AG04450 (cell line): ENCODE measurements around the gene SKIC8. TPM values are rescaled to one million over a fixed set of nuclear protein-coding genes. Genes with fewer than 3 reads are reported as not detected.

Experiments used
- CTCF ChIA-PET: fragments of 300-600, 350-600 bp; formaldehyde crosslinking; extraction: SDS; loops from one replicate; lab custom pipeline; 2022; ENCODE audit warnings: antibody characterized with exemption, inconsistent platforms; lab: Charles Lee
- POLR2A ChIA-PET: fragments of 350-600 bp; formaldehyde crosslinking; extraction: SDS; loops from one replicate; lab custom pipeline; 2021; ENCODE audit warnings: antibody characterized with exemption, inconsistent platforms; lab: Yijun Ruan, JAX
- DNase-seq: peaks from one replicate; pipeline ENCODE4 v3.0.0-alpha.2; 2011; ENCODE audit warnings: low read depth, low spot score
- H3K27ac ChIP-seq: one replicate; pipeline ENCODE4 v1.5.1; 2012; ENCODE audit warnings: low read depth, low read length, control low read depth
- H3K27me3 ChIP-seq: one replicate; pipeline ENCODE4 v1.6.0; 2012; ENCODE audit warnings: low read length; ENCODE audit not compliant: control insufficient read depth, insufficient read depth
- H3K4me3 ChIP-seq: 2 replicates; pipeline ENCODE4 v1.5.1; 2011; ENCODE audit warnings: mild to moderate bottlenecking, low read depth, low read length, control low read depth
- H3K9me3 ChIP-seq: 2 replicates; pipeline ENCODE4 v1.5.1; 2012; ENCODE audit warnings: low read length; ENCODE audit not compliant: control insufficient read depth, insufficient read depth
- polyA plus RNA-seq: library from polyadenylated mRNA; depleted of rRNA; stranded (reverse); fragments of >200 nt; gene quantifications from 2 replicates; pipeline ENCODE4 v1.2.3, GENCODE V29; 2011
- TF ChIP-seq, protein P1 (sequence below): IDR thresholded peaks from 2 replicates; pipeline ENCODE4 v1.5.1; 2011; ENCODE audit warnings: low read depth, low read length, control low read depth, inconsistent platforms

Gene SKIC8
- polyA plus RNA-seq, 1 experiment = 92.0 TPM

DNA sequence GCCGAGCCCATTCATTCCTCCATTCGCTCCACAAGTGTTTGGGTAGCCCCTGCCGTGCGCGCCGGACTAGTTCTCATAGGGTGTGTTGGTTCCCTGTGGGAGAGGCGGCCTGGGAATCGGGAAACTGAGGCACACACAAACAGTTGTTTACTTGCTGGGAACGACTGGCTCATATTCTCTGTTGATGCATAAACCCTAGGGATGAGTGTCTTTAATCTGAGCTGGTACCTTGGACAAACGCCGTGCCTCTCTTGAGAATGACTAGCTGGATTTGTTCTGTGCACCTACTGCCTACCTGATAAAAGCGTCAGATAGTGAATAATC, 34.3 kb downstream of the SKIC8 start:
- Histone ChIP-seq H3K27me3 (no peaks in the 10 kb centered on the region), H3K9me3 (no peaks in the 10 kb centered on the region; the same call in 1 of the 2 replicates), H3K4me3 (peak overlapping the region; percentile 44), H3K27ac (no peak overlapping the region)
- ChIA-PET CTCF (interaction anchor here (0.6 to 1.5 kb wide), 4 partner anchors 23 to 722 kb away, joined by 3 to 7 read pairs (median 4); no protein-coding TSS in a partner anchor), POLR2A (no interaction called here)
- no peak for DNase-seq
- TF ChIP-seq, protein P1, sequence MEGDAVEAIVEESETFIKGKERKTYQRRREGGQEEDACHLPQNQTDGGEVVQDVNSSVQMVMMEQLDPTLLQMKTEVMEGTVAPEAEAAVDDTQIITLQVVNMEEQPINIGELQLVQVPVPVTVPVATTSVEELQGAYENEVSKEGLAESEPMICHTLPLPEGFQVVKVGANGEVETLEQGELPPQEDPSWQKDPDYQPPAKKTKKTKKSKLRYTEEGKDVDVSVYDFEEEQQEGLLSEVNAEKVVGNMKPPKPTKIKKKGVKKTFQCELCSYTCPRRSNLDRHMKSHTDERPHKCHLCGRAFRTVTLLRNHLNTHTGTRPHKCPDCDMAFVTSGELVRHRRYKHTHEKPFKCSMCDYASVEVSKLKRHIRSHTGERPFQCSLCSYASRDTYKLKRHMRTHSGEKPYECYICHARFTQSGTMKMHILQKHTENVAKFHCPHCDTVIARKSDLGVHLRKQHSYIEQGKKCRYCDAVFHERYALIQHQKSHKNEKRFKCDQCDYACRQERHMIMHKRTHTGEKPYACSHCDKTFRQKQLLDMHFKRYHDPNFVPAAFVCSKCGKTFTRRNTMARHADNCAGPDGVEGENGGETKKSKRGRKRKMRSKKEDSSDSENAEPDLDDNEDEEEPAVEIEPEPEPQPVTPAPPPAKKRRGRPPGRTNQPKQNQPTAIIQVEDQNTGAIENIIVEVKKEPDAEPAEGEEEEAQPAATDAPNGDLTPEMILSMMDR = no peak

DNA sequence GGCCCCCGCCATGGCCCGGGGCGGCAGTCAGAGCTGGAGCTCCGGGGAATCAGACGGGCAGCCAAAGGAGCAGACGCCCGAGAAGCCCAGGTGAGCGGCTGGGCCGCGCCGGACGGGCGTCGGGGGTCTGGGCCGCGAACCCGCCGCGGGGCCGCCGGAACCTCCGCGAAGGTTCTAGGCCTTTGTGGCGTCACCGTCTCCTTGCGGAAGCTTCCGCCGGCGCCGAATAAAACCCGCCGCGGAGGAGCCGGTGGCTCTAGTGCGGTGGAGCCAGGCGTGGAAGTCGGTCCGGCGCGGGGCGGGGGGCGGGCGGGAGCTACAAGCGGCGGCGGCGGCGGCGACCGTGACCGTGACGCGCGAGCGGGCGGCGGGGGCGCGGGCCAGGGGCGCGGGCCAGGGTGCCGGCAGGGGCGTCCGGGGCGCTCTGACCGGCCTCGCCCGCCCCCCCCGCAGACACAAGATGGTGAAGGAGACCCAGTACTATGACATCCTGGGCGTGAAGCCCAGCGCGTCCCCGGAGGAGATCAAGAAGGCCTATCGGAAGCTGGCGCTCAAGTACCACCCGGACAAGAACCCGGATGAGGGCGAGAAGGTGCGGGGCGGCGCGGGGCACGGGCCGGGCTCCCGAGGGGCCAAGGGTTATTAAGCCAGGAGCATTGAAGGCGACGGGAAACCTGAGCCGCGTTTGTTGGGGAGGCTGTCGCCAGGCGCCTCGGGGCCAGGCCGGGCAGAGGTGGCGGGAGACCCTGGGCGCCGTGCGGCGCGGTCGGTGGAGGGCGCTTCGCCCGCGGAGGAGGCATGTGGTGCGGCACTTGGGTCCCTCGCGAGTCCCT, 34.9 kb downstream of the SKIC8 start, which contains the start of gene DNAJA4:
Gene DNAJA4, plus strand, starts transcription at position 259 of the 833 bp plus-strand sequence. Its CDS starts 202 bp downstream, at position 461.
- ChIA-PET CTCF (interaction anchor here (0.8 to 1.5 kb wide), 2 partner anchors 22 to 722 kb away, joined by 3 to 7 read pairs; no protein-coding TSS in a partner anchor), POLR2A (no interaction called here)
- DNase-seq = no peak
- Histone ChIP-seq H3K27me3 (no peaks in the 10 kb centered on the region), H3K27ac (no peak within 1 kb of the TSS), H3K9me3 (no peaks in the 10 kb centered on the region; the same call in 1 of the 2 replicates), H3K4me3 (peak within 1 kb of the TSS; percentile 44)
- TF ChIP-seq, protein P1 = no peak

DNA sequence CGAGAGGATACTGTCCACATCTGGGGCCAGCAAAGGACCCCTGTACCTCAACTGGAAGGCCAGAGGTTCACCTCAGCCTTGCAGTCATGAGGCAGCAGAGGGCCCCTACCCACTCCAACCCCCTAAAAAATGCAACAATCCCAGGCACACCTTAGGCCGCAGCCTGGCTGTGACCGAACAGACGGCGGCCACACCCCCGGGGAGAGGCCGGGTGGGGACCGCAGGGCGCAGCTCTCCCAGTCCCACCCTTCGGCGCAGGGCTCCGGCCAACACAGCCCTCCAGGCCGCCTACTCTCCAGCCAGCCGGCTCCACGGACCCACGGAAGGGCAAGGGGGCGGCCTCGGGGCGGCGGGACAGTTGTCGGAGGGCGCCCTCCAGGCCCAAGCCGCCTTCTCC, 35.5 kb downstream of the SKIC8 start:
- TF ChIP-seq, protein P1 = no peak
- Histone ChIP-seq H3K4me3 (no peak overlapping the region), H3K27me3 (no peaks in the 10 kb centered on the region), H3K9me3 (no peaks in the 10 kb centered on the region; the same call in 1 of the 2 replicates), H3K27ac (no peak overlapping the region)
- ChIA-PET CTCF (no interaction called here), POLR2A (no interaction called here)
- no peak for DNase-seq

GRCh38 chr15:78263351-78263781, 36.0 kb downstream of the SKIC8 start:
- CTCF ChIA-PET = interaction anchor here (0.6 kb wide), 1 partner anchor 304 kb away, joined by 3 read pairs; no protein-coding TSS in a partner anchor
- TF ChIP-seq, protein P1 = no peak
- no peaks in the 10 kb centered on the region; the same call in 1 of the 2 replicates for H3K9me3 ChIP-seq
- H3K4me3 ChIP-seq = no peak overlapping the region
- POLR2A ChIA-PET = no interaction called here
- no peaks in the 10 kb centered on the region for H3K27me3 ChIP-seq
- H3K27ac ChIP-seq = no peak overlapping the region
- DNase-seq = no peak

DNA sequence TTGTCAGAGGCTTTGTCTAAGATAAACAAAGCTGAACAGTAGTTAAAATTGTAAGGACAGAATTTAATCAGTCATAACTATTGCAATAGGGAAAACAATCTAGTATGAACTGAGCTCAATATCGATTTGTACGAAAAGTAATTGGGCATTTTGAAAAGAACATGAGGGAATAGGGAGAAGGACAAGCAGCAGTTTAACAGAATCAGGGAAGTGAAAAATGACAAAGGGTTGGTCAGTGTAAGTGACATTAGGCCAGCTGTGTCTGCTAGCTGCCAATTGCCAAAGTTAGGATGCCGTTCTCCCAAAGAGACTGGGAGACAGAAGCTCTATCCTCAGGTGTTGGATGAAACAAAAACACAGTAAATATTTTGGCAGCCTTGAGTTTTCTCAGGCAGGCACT, 38.3 kb downstream of the SKIC8 start:
- DNase-seq = no peak
- CTCF ChIA-PET = interaction anchor here (0.6 to 1.3 kb wide), 3 partner anchors 19 to 261 kb away, joined by 3 to 5 read pairs (median 4); no protein-coding TSS in a partner anchor
- Histone ChIP-seq H3K9me3 (no peaks in the 10 kb centered on the region; the same call in 1 of the 2 replicates), H3K27me3 (peaks cover 4% of the 10 kb centered on the region), H3K27ac (no peak overlapping the region), H3K4me3 (no peak overlapping the region)
- POLR2A ChIA-PET = no interaction called here
- TF ChIP-seq, protein P1 = no peak
